ENCODE data around the gene FRY.

GRCh38 chr13:32068255-32068654 lies 36.7 kb downstream of the FRY start:
- no peak for TF ChIP-seq POLR2A (IDR thresholded peaks at IDR 0.05)
- TF ChIP-seq, protein P1, sequence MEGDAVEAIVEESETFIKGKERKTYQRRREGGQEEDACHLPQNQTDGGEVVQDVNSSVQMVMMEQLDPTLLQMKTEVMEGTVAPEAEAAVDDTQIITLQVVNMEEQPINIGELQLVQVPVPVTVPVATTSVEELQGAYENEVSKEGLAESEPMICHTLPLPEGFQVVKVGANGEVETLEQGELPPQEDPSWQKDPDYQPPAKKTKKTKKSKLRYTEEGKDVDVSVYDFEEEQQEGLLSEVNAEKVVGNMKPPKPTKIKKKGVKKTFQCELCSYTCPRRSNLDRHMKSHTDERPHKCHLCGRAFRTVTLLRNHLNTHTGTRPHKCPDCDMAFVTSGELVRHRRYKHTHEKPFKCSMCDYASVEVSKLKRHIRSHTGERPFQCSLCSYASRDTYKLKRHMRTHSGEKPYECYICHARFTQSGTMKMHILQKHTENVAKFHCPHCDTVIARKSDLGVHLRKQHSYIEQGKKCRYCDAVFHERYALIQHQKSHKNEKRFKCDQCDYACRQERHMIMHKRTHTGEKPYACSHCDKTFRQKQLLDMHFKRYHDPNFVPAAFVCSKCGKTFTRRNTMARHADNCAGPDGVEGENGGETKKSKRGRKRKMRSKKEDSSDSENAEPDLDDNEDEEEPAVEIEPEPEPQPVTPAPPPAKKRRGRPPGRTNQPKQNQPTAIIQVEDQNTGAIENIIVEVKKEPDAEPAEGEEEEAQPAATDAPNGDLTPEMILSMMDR (IDR thresholded peaks at IDR 0.05): no peak
- TF ChIP-seq POLR2AphosphoS5 (IDR thresholded peaks at IDR 0.05): no peak
